K562 (cell line): ENCODE measurements around the gene LRRC58. TPM values are rescaled to one million over a fixed set of nuclear protein-coding genes. Genes with fewer than 3 reads are reported as not detected.

Experiments used
- ARID1B ChIP-seq: fragments of 450-650 bp; IDR thresholded peaks from 2 replicates; pipeline ENCODE4 v1.6.1; 2016; ENCODE audit warnings: antibody characterized with exemption, mild to moderate bottlenecking, inconsistent platforms
- BRD9 ChIP-seq: fragments of 450-650 bp; IDR thresholded peaks from 2 replicates; pipeline ENCODE4 v1.6.1; 2018; ENCODE audit warnings: low read depth; ENCODE audit not compliant: partially characterized antibody
- CXXC5 ChIP-seq: fragments of 250-450 bp; sonication (Bioruptor Pico); IDR thresholded peaks from 2 replicates; pipeline ENCODE4 v1.8.0; 2022; ENCODE audit warnings: inconsistent platforms, mild to moderate bottlenecking, moderate library complexity
- ESRRA ChIP-seq: fragments of 450-650 bp; IDR thresholded peaks from 2 replicates; pipeline ENCODE4 v1.6.1; 2014; ENCODE audit warnings: low read depth, mild to moderate bottlenecking, moderate library complexity, borderline replicate concordance
- FIP1L1 ChIP-seq: fragments of 200-400 bp; formaldehyde crosslinking; IDR thresholded peaks from 2 replicates; pipeline ENCODE4 v1.6.1; 2018; ENCODE audit warnings: mild to moderate bottlenecking, low read depth, low read length; ENCODE audit not compliant: poor library complexity, severe bottlenecking
- FOXJ3 ChIP-seq: sonication (generic); formaldehyde crosslinking; IDR thresholded peaks from 2 replicates; pipeline ENCODE4 v1.4.0; 2020; ENCODE audit warnings: mild to moderate bottlenecking, missing genetic modification reagents
- HDAC2 ChIP-seq: fragments of 450-650 bp; IDR thresholded peaks from 2 replicates; pipeline ENCODE4 v1.6.1; 2016; ENCODE audit warnings: mild to moderate bottlenecking
- HIVEP1 ChIP-seq: fragments of 250-450 bp; sonication (Bioruptor Pico); IDR thresholded peaks from 2 replicates; pipeline ENCODE4 v1.4.0; 2020; ENCODE audit warnings: mild to moderate bottlenecking
- KHSRP ChIP-seq: fragments of 450-650 bp; IDR thresholded peaks from 2 replicates; pipeline ENCODE4 v1.6.1; 2017
- PHF8 ChIP-seq: fragments of 200-600 bp; sonication (generic); IDR thresholded peaks from 2 replicates; pipeline ENCODE4 v1.6.1; 2012; ENCODE audit warnings: mixed run types, mild to moderate bottlenecking, inconsistent platforms, low read length, moderate library complexity, borderline replicate concordance
- SNIP1 ChIP-seq: fragments of 450-650 bp; IDR thresholded peaks from 2 replicates; pipeline ENCODE4 v1.7.1; 2017; ENCODE audit warnings: low read depth, mild to moderate bottlenecking
- TRIM28 ChIP-seq: fragments of 450-650 bp; IDR thresholded peaks from 2 replicates; pipeline ENCODE4 v1.6.1; 2017
- XRCC5 ChIP-seq: fragments of 200-400 bp; formaldehyde crosslinking; IDR thresholded peaks from 2 replicates; pipeline ENCODE4 v1.6.1; 2017; ENCODE audit warnings: low read depth, mild to moderate bottlenecking, low read length
- ZBTB17 ChIP-seq: fragments of 450-650 bp; formaldehyde crosslinking; IDR thresholded peaks from 2 replicates; pipeline ENCODE4 v1.4.0; 2020; ENCODE audit warnings: mild to moderate bottlenecking
- ZC3H8 ChIP-seq: fragments of 450-650 bp; IDR thresholded peaks from 2 replicates; pipeline ENCODE4 v1.6.1; 2017
- ZNF263 ChIP-seq: sonication (generic); formaldehyde crosslinking; IDR thresholded peaks from 2 replicates; pipeline ENCODE4 v1.8.0; 2022; ENCODE audit warnings: mild to moderate bottlenecking, missing genetic modification reagents, borderline replicate concordance
- ZNF316 ChIP-seq: fragments of 450-650 bp; IDR thresholded peaks from 2 replicates; pipeline ENCODE4 v1.6.1; 2016
- polyA plus RNA-seq, 8 experiments: library from polyadenylated mRNA; depleted of rRNA in 4 of 8; stranded (reverse) in 5 of 8; unstranded in 3 of 8; fragments of >200 nt; fragmentation: Nextera tagmentation in 2 of 8; fragmentation: Illumina TruSeq in 1 of 8; extraction: Ambion mirVana in 2 of 8; extraction: Trizol in 1 of 8; gene quantifications; 2 replicates each; pipeline versions ENCODE4 v1.2.1 to v1.2.3, GENCODE V29; 2011 to 2014; ENCODE audit warnings: inconsistent platforms in 1 of 8, missing spikeins in 1 of 8
- total RNA-seq, 7 experiments: library from RNA; depleted of rRNA in 6 of 7; stranded (reverse); fragments of >200 nt in 6 of 7; fragmentation: Illumina TruSeq in 2 of 7; extraction: Trizol in 2 of 7; gene quantifications; 2 replicates each; pipeline versions ENCODE4 v1.2.1 to v1.2.3, GENCODE V29; 2011 to 2021; ENCODE audit warnings: low replicate concordance in 1 of 7
- TF ChIP-seq, protein P1 (sequence below): fragments of 250-450 bp; sonication (Bioruptor Pico); IDR thresholded peaks from 2 replicates; pipeline ENCODE4 v1.9.0; 2021; ENCODE audit warnings: mild to moderate bottlenecking, inconsistent platforms
- TF ChIP-seq, protein P2 (sequence below), 2 experiments: fragments of 450-650 bp; IDR thresholded peaks; 2 replicates each; pipeline ENCODE4 v1.6.1; 2016
- TF ChIP-seq, protein P3 (sequence below), 2 experiments: fragments of 450-650 bp in 1 of 2; sonication (generic) in 1 of 2; formaldehyde crosslinking in 1 of 2; IDR thresholded peaks in 1 of 2; conservative IDR thresholded peaks in 1 of 2; 2 replicates each; pipeline versions ENCODE4 v1.6.1 to v1.8.1; 2016 to 2023; ENCODE audit warnings: mild to moderate bottlenecking in 2 of 2, moderate library complexity in 2 of 2, inconsistent platforms in 1 of 2, missing genetic modification reagents in 1 of 2
- TF ChIP-seq, protein P4 (sequence below): fragments of 450-650 bp; IDR thresholded peaks from 2 replicates; pipeline ENCODE4 v1.7.1; 2018; ENCODE audit warnings: mild to moderate bottlenecking, low read depth; ENCODE audit not compliant: partially characterized antibody
- TF ChIP-seq, protein P5 (sequence below): sonication (generic); formaldehyde crosslinking; IDR thresholded peaks from 2 replicates; pipeline ENCODE4 v1.8.1; 2022; ENCODE audit warnings: missing genetic modification reagents

Gene LRRC58
- total and polyA plus RNA-seq, 9 of the 15 experiments (the other 6 are each of a cell fraction or from before 2014, with no cell fraction given): 5.6 to 26.6 (median 14.8) TPM

DNA sequence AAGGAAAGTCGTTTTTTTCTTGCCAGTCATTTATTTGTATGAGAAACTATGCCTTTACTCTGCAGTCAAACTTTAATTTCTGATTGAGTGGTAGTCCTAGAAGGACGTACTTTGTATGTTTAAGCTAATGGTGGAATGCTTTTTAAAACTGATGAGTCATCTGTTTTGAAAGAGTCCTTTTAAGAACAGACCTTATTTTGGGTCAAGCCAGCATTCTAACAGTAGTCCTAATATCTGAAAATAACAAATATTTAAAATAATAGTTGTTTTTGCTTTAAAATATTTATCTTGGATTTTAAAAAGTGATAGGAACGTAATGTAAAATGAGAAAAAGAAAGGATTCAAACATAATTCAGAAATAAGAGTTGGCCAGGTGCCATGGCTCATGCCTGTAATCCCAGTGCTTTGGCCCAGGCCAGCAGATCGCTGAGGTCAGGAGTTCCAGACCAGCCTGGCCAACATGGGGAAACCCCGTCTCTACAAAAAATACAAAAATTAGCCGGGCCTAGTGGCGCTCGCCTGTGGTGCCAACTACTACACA, 1.3 kb upstream of the LRRC58 start (continued):
- TF ChIP-seq, protein P1, sequence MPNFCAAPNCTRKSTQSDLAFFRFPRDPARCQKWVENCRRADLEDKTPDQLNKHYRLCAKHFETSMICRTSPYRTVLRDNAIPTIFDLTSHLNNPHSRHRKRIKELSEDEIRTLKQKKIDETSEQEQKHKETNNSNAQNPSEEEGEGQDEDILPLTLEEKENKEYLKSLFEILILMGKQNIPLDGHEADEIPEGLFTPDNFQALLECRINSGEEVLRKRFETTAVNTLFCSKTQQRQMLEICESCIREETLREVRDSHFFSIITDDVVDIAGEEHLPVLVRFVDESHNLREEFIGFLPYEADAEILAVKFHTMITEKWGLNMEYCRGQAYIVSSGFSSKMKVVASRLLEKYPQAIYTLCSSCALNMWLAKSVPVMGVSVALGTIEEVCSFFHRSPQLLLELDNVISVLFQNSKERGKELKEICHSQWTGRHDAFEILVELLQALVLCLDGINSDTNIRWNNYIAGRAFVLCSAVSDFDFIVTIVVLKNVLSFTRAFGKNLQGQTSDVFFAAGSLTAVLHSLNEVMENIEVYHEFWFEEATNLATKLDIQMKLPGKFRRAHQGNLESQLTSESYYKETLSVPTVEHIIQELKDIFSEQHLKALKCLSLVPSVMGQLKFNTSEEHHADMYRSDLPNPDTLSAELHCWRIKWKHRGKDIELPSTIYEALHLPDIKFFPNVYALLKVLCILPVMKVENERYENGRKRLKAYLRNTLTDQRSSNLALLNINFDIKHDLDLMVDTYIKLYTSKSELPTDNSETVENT (CRISPR knock-in tag): no peak
- TF ChIP-seq BRD9 (no peak), CXXC5 (peak; percentile 36; the same call in 1 of the 2 replicates), ZNF263 (no peak), ZC3H8 (no peak), ZNF316 (peak; percentile 100), XRCC5 (no peak), SNIP1 (no peak), ESRRA (no peak), FOXJ3 (CRISPR knock-in tag) (no peak), ARID1B (peak; percentile 47), FIP1L1 (no peak), KHSRP (no peak), HDAC2 (no peak), ZBTB17 (CRISPR knock-in tag) (no peak), HIVEP1 (CRISPR knock-in tag) (no peak), TRIM28 (no peak), PHF8 (no peak)
- TF ChIP-seq, protein P2, sequence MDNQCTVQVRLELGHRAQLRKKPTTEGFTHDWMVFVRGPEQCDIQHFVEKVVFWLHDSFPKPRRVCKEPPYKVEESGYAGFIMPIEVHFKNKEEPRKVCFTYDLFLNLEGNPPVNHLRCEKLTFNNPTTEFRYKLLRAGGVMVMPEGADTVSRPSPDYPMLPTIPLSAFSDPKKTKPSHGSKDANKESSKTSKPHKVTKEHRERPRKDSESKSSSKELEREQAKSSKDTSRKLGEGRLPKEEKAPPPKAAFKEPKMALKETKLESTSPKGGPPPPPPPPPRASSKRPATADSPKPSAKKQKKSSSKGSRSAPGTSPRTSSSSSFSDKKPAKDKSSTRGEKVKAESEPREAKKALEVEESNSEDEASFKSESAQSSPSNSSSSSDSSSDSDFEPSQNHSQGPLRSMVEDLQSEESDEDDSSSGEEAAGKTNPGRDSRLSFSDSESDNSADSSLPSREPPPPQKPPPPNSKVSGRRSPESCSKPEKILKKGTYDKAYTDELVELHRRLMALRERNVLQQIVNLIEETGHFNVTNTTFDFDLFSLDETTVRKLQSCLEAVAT (IDR thresholded peaks at IDR 0.05): no peak
- TF ChIP-seq, protein P3, sequence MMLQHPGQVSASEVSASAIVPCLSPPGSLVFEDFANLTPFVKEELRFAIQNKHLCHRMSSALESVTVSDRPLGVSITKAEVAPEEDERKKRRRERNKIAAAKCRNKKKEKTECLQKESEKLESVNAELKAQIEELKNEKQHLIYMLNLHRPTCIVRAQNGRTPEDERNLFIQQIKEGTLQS (IDR thresholded peaks at IDR 0.05): peak; percentile 84
- TF ChIP-seq, protein P3 (CRISPR knock-in tag; conservative IDR thresholded peaks at IDR 0.05): no peak
- TF ChIP-seq, protein P4, sequence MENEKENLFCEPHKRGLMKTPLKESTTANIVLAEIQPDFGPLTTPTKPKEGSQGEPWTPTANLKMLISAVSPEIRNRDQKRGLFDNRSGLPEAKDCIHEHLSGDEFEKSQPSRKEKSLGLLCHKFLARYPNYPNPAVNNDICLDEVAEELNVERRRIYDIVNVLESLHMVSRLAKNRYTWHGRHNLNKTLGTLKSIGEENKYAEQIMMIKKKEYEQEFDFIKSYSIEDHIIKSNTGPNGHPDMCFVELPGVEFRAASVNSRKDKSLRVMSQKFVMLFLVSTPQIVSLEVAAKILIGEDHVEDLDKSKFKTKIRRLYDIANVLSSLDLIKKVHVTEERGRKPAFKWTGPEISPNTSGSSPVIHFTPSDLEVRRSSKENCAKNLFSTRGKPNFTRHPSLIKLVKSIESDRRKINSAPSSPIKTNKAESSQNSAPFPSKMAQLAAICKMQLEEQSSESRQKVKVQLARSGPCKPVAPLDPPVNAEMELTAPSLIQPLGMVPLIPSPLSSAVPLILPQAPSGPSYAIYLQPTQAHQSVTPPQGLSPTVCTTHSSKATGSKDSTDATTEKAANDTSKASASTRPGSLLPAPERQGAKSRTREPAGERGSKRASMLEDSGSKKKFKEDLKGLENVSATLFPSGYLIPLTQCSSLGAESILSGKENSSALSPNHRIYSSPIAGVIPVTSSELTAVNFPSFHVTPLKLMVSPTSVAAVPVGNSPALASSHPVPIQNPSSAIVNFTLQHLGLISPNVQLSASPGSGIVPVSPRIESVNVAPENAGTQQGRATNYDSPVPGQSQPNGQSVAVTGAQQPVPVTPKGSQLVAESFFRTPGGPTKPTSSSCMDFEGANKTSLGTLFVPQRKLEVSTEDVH: no peak
- TF ChIP-seq, protein P5, sequence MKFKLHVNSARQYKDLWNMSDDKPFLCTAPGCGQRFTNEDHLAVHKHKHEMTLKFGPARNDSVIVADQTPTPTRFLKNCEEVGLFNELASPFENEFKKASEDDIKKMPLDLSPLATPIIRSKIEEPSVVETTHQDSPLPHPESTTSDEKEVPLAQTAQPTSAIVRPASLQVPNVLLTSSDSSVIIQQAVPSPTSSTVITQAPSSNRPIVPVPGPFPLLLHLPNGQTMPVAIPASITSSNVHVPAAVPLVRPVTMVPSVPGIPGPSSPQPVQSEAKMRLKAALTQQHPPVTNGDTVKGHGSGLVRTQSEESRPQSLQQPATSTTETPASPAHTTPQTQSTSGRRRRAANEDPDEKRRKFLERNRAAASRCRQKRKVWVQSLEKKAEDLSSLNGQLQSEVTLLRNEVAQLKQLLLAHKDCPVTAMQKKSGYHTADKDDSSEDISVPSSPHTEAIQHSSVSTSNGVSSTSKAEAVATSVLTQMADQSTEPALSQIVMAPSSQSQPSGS (CRISPR knock-in tag): no peak
